Tibial nerve (tissue), 4 donors: ENCODE data around the gene DTNB. TPM values are rescaled to one million over a fixed set of nuclear protein-coding genes. Genes with fewer than 3 reads are reported as not detected.

Experiments
- DNase-seq, 2 donors: peaks; one replicate each; pipeline ENCODE4 v3.0.0-alpha.2; 2019; ENCODE audit warnings: low spot score in 2 of 2
- H3K27ac ChIP-seq, 4 donors: fragments of 200-600 bp; sonication (generic) in 3 of 4; one replicate each; pipeline ENCODE4 v1.5.1; 2017 to 2019; ENCODE audit warnings: mild to moderate bottlenecking in 1 of 4
- H3K27me3 ChIP-seq, 2 donors: fragments of 200-600 bp; sonication (generic) in 1 of 2; one replicate each; pipeline versions ENCODE4 v1.5.1 to v1.6.0; 2017 to 2019
- H3K36me3 ChIP-seq, 3 donors: fragments of 200-600 bp; sonication (generic); one replicate each; pipeline ENCODE4 v1.5.1; 2018 to 2019
- H3K4me1 ChIP-seq, 4 donors: fragments of 200-600 bp; sonication (generic) in 3 of 4; one replicate each; pipeline ENCODE4 v1.5.1; 2017 to 2019
- H3K4me3 ChIP-seq, 4 donors: fragments of 200-600 bp; sonication (generic) in 3 of 4; one replicate each; pipeline ENCODE4 v1.5.1; 2017 to 2019; ENCODE audit warnings: mild to moderate bottlenecking in 1 of 4, moderate library complexity in 1 of 4
- H3K9me3 ChIP-seq, 4 donors: fragments of 200-600 bp; sonication (generic) in 3 of 4; one replicate each; pipeline ENCODE4 v1.5.1; 2017 to 2019
- EP300 ChIP-seq, 2 donors: sonication (generic); formaldehyde crosslinking; IDR thresholded peaks; one replicate each; pipeline ENCODE4 v1.6.1; 2017; ENCODE audit warnings: antibody characterized with exemption in 2 of 2, mild to moderate bottlenecking in 1 of 2
- POLR2A ChIP-seq, 2 donors: fragments of 450-650 bp; IDR thresholded peaks; one replicate each; pipeline ENCODE4 v1.6.1; 2017; ENCODE audit warnings: antibody characterized with exemption in 2 of 2, mild to moderate bottlenecking in 2 of 2, moderate library complexity in 2 of 2
- WGBS, 2 donors: methylation state at CpG; one replicate each; pipeline ENCODE4 v1.1.5; 2018; 5-methylcytosine and 5-hydroxymethylcytosine counted together
- total RNA-seq, 4 donors: library from RNA; depleted of rRNA; stranded (reverse); fragments of >200 nt; gene quantifications; one replicate each; pipeline ENCODE4 v1.1.0, GENCODE V29; 2016
- TF ChIP-seq, protein P1 (sequence below), 5 experiments: fragments of 200-600 bp in 3 of 5; fragments of 450-650 bp in 2 of 5; sonication (generic) in 3 of 5; IDR thresholded peaks; one replicate each; pipeline ENCODE4 v1.5.1; 2016 to 2019; ENCODE audit warnings: antibody characterized with exemption in 5 of 5, mild to moderate bottlenecking in 3 of 5, moderate library complexity in 2 of 5

The DTNB gene
- total RNA-seq, 4 donors from 2014 or later, result 9.4 to 18.6 (median 13.1) TPM

GRCh38 chr2:25548601-25549000 is 124.8 kb downstream of the DTNB start:
- Histone ChIP-seq H3K4me3 (no peak overlapping the region), H3K4me1 (no peaks in the 10 kb centered on the region), H3K9me3 (no peaks in the 10 kb centered on the region), H3K27ac (no peak overlapping the region), H3K36me3 (no peaks in the 10 kb centered on the region), H3K27me3 (no peaks in the 10 kb centered on the region)
- WGBS, 2 donors, result 64 to 73% methylated on average over 2 of the region's 2 CpGs
- no peak for DNase-seq
- TF ChIP-seq EP300 (IDR thresholded peaks at IDR 0.05) (no peak), POLR2A (IDR thresholded peaks at IDR 0.05) (no peak)
- TF ChIP-seq, protein P1, sequence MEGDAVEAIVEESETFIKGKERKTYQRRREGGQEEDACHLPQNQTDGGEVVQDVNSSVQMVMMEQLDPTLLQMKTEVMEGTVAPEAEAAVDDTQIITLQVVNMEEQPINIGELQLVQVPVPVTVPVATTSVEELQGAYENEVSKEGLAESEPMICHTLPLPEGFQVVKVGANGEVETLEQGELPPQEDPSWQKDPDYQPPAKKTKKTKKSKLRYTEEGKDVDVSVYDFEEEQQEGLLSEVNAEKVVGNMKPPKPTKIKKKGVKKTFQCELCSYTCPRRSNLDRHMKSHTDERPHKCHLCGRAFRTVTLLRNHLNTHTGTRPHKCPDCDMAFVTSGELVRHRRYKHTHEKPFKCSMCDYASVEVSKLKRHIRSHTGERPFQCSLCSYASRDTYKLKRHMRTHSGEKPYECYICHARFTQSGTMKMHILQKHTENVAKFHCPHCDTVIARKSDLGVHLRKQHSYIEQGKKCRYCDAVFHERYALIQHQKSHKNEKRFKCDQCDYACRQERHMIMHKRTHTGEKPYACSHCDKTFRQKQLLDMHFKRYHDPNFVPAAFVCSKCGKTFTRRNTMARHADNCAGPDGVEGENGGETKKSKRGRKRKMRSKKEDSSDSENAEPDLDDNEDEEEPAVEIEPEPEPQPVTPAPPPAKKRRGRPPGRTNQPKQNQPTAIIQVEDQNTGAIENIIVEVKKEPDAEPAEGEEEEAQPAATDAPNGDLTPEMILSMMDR (IDR thresholded peaks at IDR 0.05), result no peak

DNA sequence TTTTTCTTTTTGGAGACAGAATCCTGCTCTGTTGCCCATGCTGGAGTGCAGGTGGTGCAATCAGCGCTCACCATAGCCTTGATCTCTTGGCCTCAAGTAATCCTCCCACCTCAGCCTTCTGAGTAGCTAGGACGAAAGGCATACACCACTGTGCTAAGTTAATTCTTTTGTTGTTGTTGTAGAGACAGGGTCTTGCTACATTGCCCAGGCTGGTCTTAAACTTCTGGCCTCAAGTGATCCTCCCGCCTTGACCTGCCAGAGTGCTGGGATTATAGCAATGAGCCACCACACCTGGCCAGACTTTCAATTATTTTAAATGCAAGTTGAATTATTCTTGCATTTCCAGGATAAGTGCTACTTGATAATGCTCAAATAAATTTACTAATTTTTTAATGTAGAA is 126.5 kb downstream of the DTNB start:
- no peaks in the 10 kb centered on the region for H3K27me3 ChIP-seq
- no peaks in the 10 kb centered on the region for H3K36me3 ChIP-seq
- TF ChIP-seq, protein P1 (IDR thresholded peaks at IDR 0.05), result no peak
- TF ChIP-seq POLR2A (IDR thresholded peaks at IDR 0.05) (no peak), EP300 (IDR thresholded peaks at IDR 0.05) (no peak)
- H3K27ac ChIP-seq, result no peak overlapping the region
- H3K4me3 ChIP-seq, result no peak overlapping the region
- no peak for DNase-seq
- WGBS, 2 donors, result 94 to 99% methylated on average over 3 of the region's 3 CpGs
- H3K4me1 ChIP-seq, result no peaks in the 10 kb centered on the region
- H3K9me3 ChIP-seq, result no peaks in the 10 kb centered on the region

- no peak overlapping the region for H3K4me3 ChIP-seq
- no peaks in the 10 kb centered on the region for H3K9me3 ChIP-seq
- H3K4me1 ChIP-seq, result no peaks in the 10 kb centered on the region
- H3K27me3 ChIP-seq, result no peaks in the 10 kb centered on the region
- TF ChIP-seq, protein P1 (IDR thresholded peaks at IDR 0.05), result no peak
- TF ChIP-seq EP300 (IDR thresholded peaks at IDR 0.05), result no peak
- no peak for TF ChIP-seq POLR2A (IDR thresholded peaks at IDR 0.05)
- no peak overlapping the region for H3K27ac ChIP-seq
- H3K36me3 ChIP-seq, result no peaks in the 10 kb centered on the region
- WGBS, 2 donors, result 87 to 96% methylated on average over 4 of the region's 4 CpGs
- no peak for DNase-seq
Observed at GRCh38 chr2:25545899-25546298, 127.5 kb downstream of the DTNB start.

- H3K36me3 ChIP-seq, result no peaks in the 10 kb centered on the region
- H3K9me3 ChIP-seq, result no peaks in the 10 kb centered on the region
- TF ChIP-seq, protein P1 (IDR thresholded peaks at IDR 0.05), result no peak
- TF ChIP-seq EP300 (IDR thresholded peaks at IDR 0.05), result no peak
- TF ChIP-seq POLR2A (IDR thresholded peaks at IDR 0.05), result no peak
- no peaks in the 10 kb centered on the region for H3K4me1 ChIP-seq
- H3K4me3 ChIP-seq, result no peak overlapping the region
- DNase-seq, result no peak
- H3K27me3 ChIP-seq, result no peaks in the 10 kb centered on the region
- no peak overlapping the region for H3K27ac ChIP-seq
Observed at GRCh38 chr2:25544445-25544844, 128.9 kb downstream of the DTNB start.

DNA sequence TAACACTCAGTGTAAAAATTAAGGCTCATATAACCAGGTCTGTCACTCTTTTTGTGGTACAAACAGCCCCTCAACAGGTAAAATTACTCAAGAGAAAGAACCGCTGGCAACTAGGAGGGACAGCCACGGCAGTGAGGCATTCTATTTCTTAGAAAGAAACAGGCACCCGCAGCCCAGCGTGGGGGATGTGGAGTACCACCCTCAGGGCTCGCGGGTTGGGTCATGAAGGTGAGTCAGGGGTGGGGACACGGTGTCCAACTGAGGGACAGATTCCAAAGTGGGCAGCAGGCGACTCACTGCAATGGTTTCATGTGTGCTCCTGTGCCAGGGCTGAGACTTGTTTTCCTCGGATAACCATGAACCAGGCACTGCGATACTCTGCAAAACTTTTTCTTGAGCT is 129.4 kb downstream of the DTNB start:
- no peaks in the 10 kb centered on the region for H3K4me1 ChIP-seq
- 86 to 87% methylated on average over 10 of the region's 10 CpGs for WGBS, 2 donors
- no peaks in the 10 kb centered on the region for H3K9me3 ChIP-seq
- H3K27ac ChIP-seq, result no peak overlapping the region
- TF ChIP-seq EP300 (IDR thresholded peaks at IDR 0.05), result no peak
- TF ChIP-seq, protein P1 (IDR thresholded peaks at IDR 0.05), result no peak
- TF ChIP-seq POLR2A (IDR thresholded peaks at IDR 0.05), result no peak
- H3K36me3 ChIP-seq, result no peaks in the 10 kb centered on the region
- no peak overlapping the region for H3K4me3 ChIP-seq
- no peak for DNase-seq
- no peaks in the 10 kb centered on the region for H3K27me3 ChIP-seq
